CD4-positive, alpha-beta T cell (primary cell): ENCODE results near the gene PPP6R2. TPM values are rescaled to one million over a fixed set of nuclear protein-coding genes. Genes with fewer than 3 reads are reported as not detected.

Experiments used
- ATAC-seq: fragments of 200-7000 bp; cut with Tn5 transposase; one replicate; pipeline ENCODE4 v1.10.0; 2022; ENCODE audit warnings: mild to moderate bottlenecking; ENCODE audit not compliant: poor library complexity
- CTCF ChIA-PET: fragments of 350-600 bp; sonication (Branson Sonifier 250); formaldehyde crosslinking; loops from one replicate; lab custom pipeline; 2021; ENCODE audit warnings: antibody characterized with exemption, inconsistent platforms; lab: Charles Lee
- POLR2A ChIA-PET: fragments of 350-600 bp; sonication (Branson Sonifier 250); formaldehyde crosslinking; loops from one replicate; lab custom pipeline; 2021; ENCODE audit warnings: antibody characterized with exemption, inconsistent platforms; lab: Charles Lee
- DNase-seq, 14 experiments: peaks; one replicate each; pipeline ENCODE4 v3.0.0-alpha.2; 2013 to 2020; ENCODE audit warnings: mixed read lengths in 2 of 14
- H3K27ac ChIP-seq, 2 donors: one replicate each; pipeline versions ENCODE4 v1.5.1 to v1.7.0; 2013; ENCODE audit warnings: low read length in 2 of 2, low read depth in 1 of 2, mild to moderate bottlenecking in 1 of 2
- H3K27me3 ChIP-seq, 2 experiments: 1 replicate in 1 of 2; 2 replicates in 1 of 2; pipeline versions ENCODE4 v1.6.1 to v1.7.0; 2013; ENCODE audit warnings: low read length in 2 of 2, control low read depth in 1 of 2, mild to moderate bottlenecking in 1 of 2, moderate library complexity in 1 of 2; ENCODE audit not compliant: insufficient read depth in 2 of 2, control insufficient read depth in 1 of 2
- H3K36me3 ChIP-seq: one replicate; pipeline ENCODE4 v1.6.1; 2013; ENCODE audit warnings: low read length, control low read depth; ENCODE audit not compliant: insufficient read depth
- H3K4me1 ChIP-seq: one replicate; pipeline ENCODE4 v1.6.1; 2013; ENCODE audit warnings: low read length, control low read depth; ENCODE audit not compliant: insufficient read depth
- H3K4me3 ChIP-seq: one replicate; pipeline ENCODE4 v1.5.1; 2013; ENCODE audit warnings: mild to moderate bottlenecking, low read length, moderate library complexity
- H3K9me3 ChIP-seq, 2 experiments: 1 replicate in 1 of 2; 2 replicates in 1 of 2; pipeline versions ENCODE4 v1.6.1 to v1.7.0; 2013; ENCODE audit warnings: low read length in 2 of 2, mild to moderate bottlenecking in 2 of 2, control low read depth in 1 of 2, moderate library complexity in 1 of 2; ENCODE audit not compliant: control insufficient read depth in 1 of 2, insufficient read depth in 1 of 2
- H3K27ac Mint-ChIP-seq: one replicate; pipeline ENCODE4 v1.8.0; 2020; ENCODE audit warnings: mixed read lengths
- H3K27me3 Mint-ChIP-seq: one replicate; pipeline ENCODE4 v1.8.0; 2021; ENCODE audit warnings: mixed read lengths
- H3K36me3 Mint-ChIP-seq: one replicate; pipeline ENCODE4 v1.8.0; 2021; ENCODE audit warnings: low read depth, mixed read lengths
- H3K4me1 Mint-ChIP-seq: one replicate; pipeline ENCODE4 v1.8.0; 2021; ENCODE audit warnings: low read depth, mixed read lengths
- H3K4me3 Mint-ChIP-seq: one replicate; pipeline ENCODE4 v1.8.0; 2020; ENCODE audit warnings: mild to moderate bottlenecking, mixed read lengths
- H3K9me3 Mint-ChIP-seq: one replicate; pipeline ENCODE4 v1.8.0; 2020; ENCODE audit warnings: mixed read lengths
- intact Hi-C, 2 experiments: fragments of 100-400 bp; cut with DNase I in 1 of 2; cut with micrococcal nuclease in 1 of 2; formaldehyde crosslinking; loops; one replicate each; pipeline versions ENCODE4 v1.15.1 to v1.9.0; 2023 to 2025; cut with DNase I, micrococcal nuclease
- total RNA-seq, 174 experiments: library from RNA in 2 of 174; stranded (reverse) in 2 of 174; gene quantifications; one replicate each; pipeline ENCODE4 v1.2.3 and lab custom pipeline; 2021 to 2026
- TF ChIP-seq, protein P1 (sequence below): fragments of 200-600 bp; IDR thresholded peaks from one replicate; pipeline ENCODE4 v1.8.0; 2022; ENCODE audit warnings: antibody characterized with exemption, mild to moderate bottlenecking

The PPP6R2 gene
- total RNA-seq, 2 experiments from 2014 or later: 47.1 to 48.0 TPM

DNA sequence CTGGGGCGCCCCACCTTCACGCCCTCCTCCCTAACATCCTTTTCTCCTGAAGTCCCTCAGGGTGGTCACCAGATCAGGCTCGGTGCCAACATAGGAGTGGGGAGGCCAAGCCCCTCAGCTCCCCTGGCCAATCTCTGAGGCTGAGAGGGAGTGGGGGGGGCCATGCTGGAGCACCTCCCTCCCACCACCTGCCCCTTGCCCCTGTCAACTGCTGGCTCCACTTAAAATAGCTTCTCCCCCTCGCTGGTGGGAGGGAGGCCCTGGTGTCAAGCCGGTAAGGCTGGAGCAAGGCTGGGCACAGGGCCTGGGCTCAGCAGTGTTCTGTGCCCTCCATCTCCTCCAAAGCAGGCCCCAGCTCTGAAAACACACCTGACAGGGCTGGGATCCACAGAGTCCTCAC, 40.6 kb upstream of the PPP6R2 start:
- H3K4me3 Mint-ChIP-seq: no peak overlapping the region

DNA sequence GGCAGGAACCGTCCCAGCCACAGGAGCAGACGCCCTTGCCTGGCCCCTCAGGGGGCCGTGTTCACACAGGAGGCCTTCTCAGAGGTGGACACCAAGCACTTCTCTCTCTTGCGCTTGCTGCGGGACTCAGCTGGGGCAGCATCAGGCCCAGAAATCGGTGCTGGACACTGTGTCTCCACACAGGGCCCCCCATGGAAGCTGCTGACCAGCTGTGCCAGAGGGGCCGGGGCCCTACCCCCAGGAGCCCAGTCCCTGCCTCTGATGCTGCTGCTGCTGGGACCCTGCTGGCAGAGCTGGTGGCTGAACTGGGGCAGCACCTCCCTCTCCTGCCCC, 39.6 kb upstream of the PPP6R2 start:
- no peak overlapping the region for H3K27ac ChIP-seq
- no peak overlapping the region for H3K4me3 Mint-ChIP-seq
- POLR2A ChIA-PET: no interaction called here

More for the DNA sequence above, 40.6 kb upstream of the PPP6R2 start:
- no peak overlapping the region for H3K27ac ChIP-seq
- H3K27me3 ChIP-seq: peaks cover 40 to 44% of the 10 kb centered on the region in 2 experiments
- no peak overlapping the region for H3K4me3 ChIP-seq
- peaks cover 0 to 18% of the 10 kb centered on the region in 2 experiments for H3K9me3 ChIP-seq
- H3K36me3 ChIP-seq: no peaks in the 10 kb centered on the region
- ChIA-PET POLR2A (no interaction called here), CTCF (no interaction called here)
- DNase-seq (no peak), ATAC-seq (no peak)
- Mint-ChIP-seq H3K9me3 (no peaks in the 10 kb centered on the region), H3K36me3 (no peaks in the 10 kb centered on the region), H3K4me1 (no peaks in the 10 kb centered on the region), H3K27ac (no peak overlapping the region), H3K27me3 (peaks cover 39% of the 10 kb centered on the region)
- TF ChIP-seq, protein P1, sequence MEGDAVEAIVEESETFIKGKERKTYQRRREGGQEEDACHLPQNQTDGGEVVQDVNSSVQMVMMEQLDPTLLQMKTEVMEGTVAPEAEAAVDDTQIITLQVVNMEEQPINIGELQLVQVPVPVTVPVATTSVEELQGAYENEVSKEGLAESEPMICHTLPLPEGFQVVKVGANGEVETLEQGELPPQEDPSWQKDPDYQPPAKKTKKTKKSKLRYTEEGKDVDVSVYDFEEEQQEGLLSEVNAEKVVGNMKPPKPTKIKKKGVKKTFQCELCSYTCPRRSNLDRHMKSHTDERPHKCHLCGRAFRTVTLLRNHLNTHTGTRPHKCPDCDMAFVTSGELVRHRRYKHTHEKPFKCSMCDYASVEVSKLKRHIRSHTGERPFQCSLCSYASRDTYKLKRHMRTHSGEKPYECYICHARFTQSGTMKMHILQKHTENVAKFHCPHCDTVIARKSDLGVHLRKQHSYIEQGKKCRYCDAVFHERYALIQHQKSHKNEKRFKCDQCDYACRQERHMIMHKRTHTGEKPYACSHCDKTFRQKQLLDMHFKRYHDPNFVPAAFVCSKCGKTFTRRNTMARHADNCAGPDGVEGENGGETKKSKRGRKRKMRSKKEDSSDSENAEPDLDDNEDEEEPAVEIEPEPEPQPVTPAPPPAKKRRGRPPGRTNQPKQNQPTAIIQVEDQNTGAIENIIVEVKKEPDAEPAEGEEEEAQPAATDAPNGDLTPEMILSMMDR: no peak
- intact Hi-C loops: no loop called here
- peaks cover 14% of the 10 kb centered on the region for H3K4me1 ChIP-seq

GRCh38 chr22:50303848-50304527, 39.1 kb upstream of the PPP6R2 start:
- ChIA-PET POLR2A (no interaction called here), CTCF (no interaction called here)
- Histone ChIP-seq H3K4me1 (peaks cover 16% of the 10 kb centered on the region), H3K36me3 (no peaks in the 10 kb centered on the region), H3K4me3 (no peak overlapping the region), H3K9me3 (peaks cover 0 to 18% of the 10 kb centered on the region in 2 experiments), H3K27ac (no peak overlapping the region), H3K27me3 (peaks cover 34 to 42% of the 10 kb centered on the region in 2 experiments)
- H3K27me3 Mint-ChIP-seq: peaks cover 31% of the 10 kb centered on the region
- peak in 3 of 14 experiments; percentile 22 to 75 (median 64) for DNase-seq
- H3K36me3 Mint-ChIP-seq: no peaks in the 10 kb centered on the region
- TF ChIP-seq, protein P1: no peak
- H3K4me1 Mint-ChIP-seq: no peaks in the 10 kb centered on the region
- no peak for ATAC-seq
- H3K9me3 Mint-ChIP-seq: no peaks in the 10 kb centered on the region
- intact Hi-C loops: no loop called here
- no peak overlapping the region for H3K27ac Mint-ChIP-seq
- no peak overlapping the region for H3K4me3 Mint-ChIP-seq

More for the DNA sequence above, 39.6 kb upstream of the PPP6R2 start:
- no peak for ATAC-seq
- H3K36me3 ChIP-seq: no peaks in the 10 kb centered on the region
- H3K4me1 ChIP-seq: peaks cover 16% of the 10 kb centered on the region
- H3K9me3 ChIP-seq: peaks cover 0 to 18% of the 10 kb centered on the region in 2 experiments
- TF ChIP-seq, protein P1: no peak
- Mint-ChIP-seq H3K4me1 (no peaks in the 10 kb centered on the region), H3K9me3 (no peaks in the 10 kb centered on the region), H3K27me3 (peaks cover 30% of the 10 kb centered on the region), H3K36me3 (no peaks in the 10 kb centered on the region), H3K27ac (no peak overlapping the region)
- DNase-seq: no peak
- H3K4me3 ChIP-seq: no peak overlapping the region
- H3K27me3 ChIP-seq: peaks cover 38 to 47% of the 10 kb centered on the region in 2 experiments
- intact Hi-C loops: no loop called here
- CTCF ChIA-PET: interaction anchor here (0.6 kb wide), 1 partner anchor 58 kb away, joined by 3 read pairs; no protein-coding TSS in a partner anchor
